H1 (cell line): ENCODE measurements around the gene GHRL. TPM values are rescaled to one million over a fixed set of nuclear protein-coding genes. Genes with fewer than 3 reads are reported as not detected.

ENCODE experiments used
- CTCF ChIA-PET: fragments of 300-600 bp; sonication (Branson Sonifier 250); formaldehyde crosslinking; loops from one replicate; lab custom pipeline; 2021; ENCODE audit not compliant: partially characterized antibody; lab: Charles Lee
- POLR2A ChIA-PET: fragments of 300-600 bp; sonication (Branson Sonifier 250); formaldehyde crosslinking; loops from one replicate; lab custom pipeline; 2021; ENCODE audit warnings: inconsistent platforms; ENCODE audit not compliant: partially characterized antibody; lab: Charles Lee
- DNase-seq, 2 experiments: peaks; one replicate each; pipeline versions ENCODE4 v3.0.0 to v3.0.0-alpha.2; 2010 to 2022; ENCODE audit warnings: low spot score in 2 of 2, low read depth in 1 of 2, mixed read lengths in 1 of 2
- FAIRE-seq: peaks from 2 replicates; lab custom pipeline; 2011; peaks lifted over from hg19 to GRCh38; lab: Jason Lieb, UNC
- H2AFZ ChIP-seq: 2 replicates; pipeline ENCODE4 v1.8.1; 2012; ENCODE audit warnings: low read length, inconsistent platforms
- H2AK5ac ChIP-seq: 2 replicates; pipeline ENCODE4 v1.6.1; 2013; ENCODE audit warnings: low read depth, low read length
- H2BK120ac ChIP-seq: replicated peaks from 2 replicates; pipeline ENCODE3; 2013; ENCODE audit warnings: low read depth, low read length, inconsistent platforms
- H2BK12ac ChIP-seq: 2 replicates; pipeline ENCODE4 v1.6.1; 2013; ENCODE audit warnings: low read depth, low read length
- H2BK15ac ChIP-seq: 2 replicates; pipeline ENCODE4 v1.6.1; 2013; ENCODE audit warnings: low read length
- H2BK20ac ChIP-seq: 2 replicates; pipeline ENCODE4 v1.6.1; 2013; ENCODE audit warnings: low read length
- H2BK5ac ChIP-seq: 2 replicates; pipeline ENCODE4 v1.6.1; 2013; ENCODE audit warnings: low read depth, low read length
- H3K14ac ChIP-seq: 2 replicates; pipeline ENCODE4 v1.6.1; 2013; ENCODE audit warnings: inconsistent platforms; ENCODE audit not compliant: insufficient read length
- H3K18ac ChIP-seq: 2 replicates; pipeline ENCODE4 v1.6.1; 2013; ENCODE audit warnings: low read length; ENCODE audit errors: extremely low read depth
- H3K23ac ChIP-seq: 2 replicates; pipeline ENCODE4 v1.6.1; 2013; ENCODE audit warnings: inconsistent platforms; ENCODE audit not compliant: insufficient read length
- H3K23me2 ChIP-seq: 2 replicates; pipeline ENCODE4 v1.6.1; 2013; ENCODE audit warnings: low read depth, low read length
- H3K27ac ChIP-seq: 2 replicates; pipeline ENCODE4 v1.6.1; 2011; ENCODE audit warnings: low read depth, low read length, inconsistent platforms
- H3K27me3 ChIP-seq, 4 experiments: replicated peaks in 1 of 4; 1 replicate in 1 of 4; 2 replicates in 3 of 4; pipeline versions ENCODE4 v1.6.1 to v1.8.1; 2011 to 2013; ENCODE audit warnings: low read length in 3 of 4, mild to moderate bottlenecking in 3 of 4, inconsistent platforms in 2 of 4, mixed read lengths in 2 of 4, moderate library complexity in 1 of 4; ENCODE audit not compliant: control insufficient read depth in 3 of 4, insufficient read depth in 3 of 4; ENCODE audit errors: extremely low read depth in 1 of 4
- H3K36me3 ChIP-seq, 4 experiments: 2 replicates each; pipeline versions ENCODE4 v1.6.1 to v1.8.1; 2011 to 2013; ENCODE audit warnings: mild to moderate bottlenecking in 4 of 4, low read length in 3 of 4, moderate library complexity in 2 of 4, control low read depth in 1 of 4, inconsistent platforms in 1 of 4; ENCODE audit not compliant: insufficient read depth in 4 of 4, control insufficient read depth in 2 of 4
- H3K4ac ChIP-seq: replicated peaks from 2 replicates; pipeline ENCODE3; 2013; ENCODE audit warnings: low read length, low read depth, mixed read lengths, inconsistent platforms; ENCODE audit not compliant: insufficient read length
- H3K4me1 ChIP-seq, 4 experiments: replicated peaks in 1 of 4; 1 replicate in 1 of 4; 2 replicates in 3 of 4; pipeline versions ENCODE4 v1.6.1 to v1.8.1; 2011 to 2013; ENCODE audit warnings: low read length in 3 of 4, inconsistent platforms in 2 of 4, mixed read lengths in 1 of 4; ENCODE audit not compliant: insufficient read depth in 4 of 4, control insufficient read depth in 3 of 4
- H3K4me2 ChIP-seq, 2 experiments: 2 replicates each; pipeline versions ENCODE4 v1.6.1 to v1.8.1; 2011 to 2013; ENCODE audit warnings: low read depth in 2 of 2, low read length in 2 of 2, control low read depth in 1 of 2, inconsistent platforms in 1 of 2, mild to moderate bottlenecking in 1 of 2; ENCODE audit not compliant: insufficient read depth in 1 of 2
- H3K4me3 ChIP-seq, 4 experiments: fragments of 200-600, 300-600 bp in 1 of 4; sonication (generic), shearing (Covaris generic), sonication (Bioruptor Twin) in 1 of 4; 2 replicates each; pipeline versions ENCODE4 v1.5.1 to v1.8.1; 2011 to 2016; ENCODE audit warnings: low read length in 4 of 4, low read depth in 3 of 4, control low read depth in 2 of 4, inconsistent platforms in 2 of 4, mild to moderate bottlenecking in 2 of 4, mixed read lengths in 1 of 4, moderate library complexity in 1 of 4; ENCODE audit not compliant: insufficient read depth in 2 of 4; ENCODE audit errors: extremely low read depth in 1 of 4
- H3K56ac ChIP-seq: replicated peaks from 2 replicates; pipeline ENCODE3; 2013; ENCODE audit warnings: low read depth, mild to moderate bottlenecking, mixed read lengths, low read length, inconsistent platforms; ENCODE audit not compliant: insufficient read length
- H3K79me1 ChIP-seq: 2 replicates; pipeline ENCODE4 v1.6.1; 2013; ENCODE audit warnings: low read depth, low read length, control low read depth
- H3K79me2 ChIP-seq, 2 experiments: 2 replicates each; pipeline versions ENCODE4 v1.6.1 to v1.8.1; 2012 to 2013; ENCODE audit warnings: low read length in 2 of 2, mild to moderate bottlenecking in 2 of 2, inconsistent platforms in 1 of 2; ENCODE audit not compliant: insufficient read depth in 2 of 2, control insufficient read depth in 1 of 2
- H3K9ac ChIP-seq, 4 experiments: replicated peaks in 1 of 4; 1 replicate in 1 of 4; 2 replicates in 3 of 4; pipeline versions ENCODE4 v1.6.1 to v1.8.1; 2011 to 2013; ENCODE audit warnings: low read depth in 3 of 4, low read length in 3 of 4, control low read depth in 2 of 4, mild to moderate bottlenecking in 2 of 4, moderate library complexity in 2 of 4, inconsistent platforms in 1 of 4; ENCODE audit errors: extremely low read depth in 1 of 4
- H3K9me3 ChIP-seq, 2 experiments: 2 replicates each; pipeline versions ENCODE4 v1.6.1 to v1.8.1; 2012 to 2013; ENCODE audit warnings: mild to moderate bottlenecking in 2 of 2, moderate library complexity in 2 of 2, control low read depth in 1 of 2, inconsistent platforms in 1 of 2, low read depth in 1 of 2, low read length in 1 of 2, mixed read lengths in 1 of 2; ENCODE audit not compliant: insufficient read depth in 2 of 2
- H4K20me1 ChIP-seq, 2 experiments: replicated peaks in 1 of 2; 2 replicates each; pipeline versions ENCODE3 to v1.8.1; 2011 to 2013; ENCODE audit warnings: inconsistent platforms in 2 of 2, low read length in 2 of 2, mild to moderate bottlenecking in 1 of 2; ENCODE audit not compliant: insufficient read depth in 2 of 2, control insufficient read depth in 1 of 2
- H4K5ac ChIP-seq: 2 replicates; pipeline ENCODE4 v1.6.1; 2013; ENCODE audit warnings: low read length, low read depth, mixed read lengths, inconsistent platforms; ENCODE audit not compliant: insufficient read length
- H4K8ac ChIP-seq: 2 replicates; pipeline ENCODE4 v1.8.0; 2013; ENCODE audit warnings: mild to moderate bottlenecking, moderate library complexity, low read length, inconsistent platforms; ENCODE audit not compliant: insufficient read depth; ENCODE audit errors: extremely low read depth
- H4K91ac ChIP-seq: replicated peaks from 2 replicates; pipeline ENCODE3; 2013; ENCODE audit warnings: low read length, mixed read lengths, inconsistent platforms; ENCODE audit not compliant: insufficient read length
- CBX8 ChIP-seq: fragments of 300-800, 300-1000 bp; sonication (generic); IDR thresholded peaks from 2 replicates; pipeline ENCODE4 v1.7.1; 2016; ENCODE audit warnings: low read depth, low read length, borderline replicate concordance
- CHD1 ChIP-seq: IDR thresholded peaks from 2 replicates; pipeline ENCODE4 v1.6.1; 2012; ENCODE audit warnings: low read depth, low read length, improper control_type of control experiment
- EP300 ChIP-seq, 2 experiments: IDR thresholded peaks; 1 replicate in 1 of 2; 2 replicates in 1 of 2; pipeline ENCODE4 v1.6.1; 2011 to 2012; ENCODE audit warnings: low read depth in 2 of 2, low read length in 2 of 2, mild to moderate bottlenecking in 2 of 2, borderline replicate concordance in 1 of 2, inconsistent platforms in 1 of 2, moderate library complexity in 1 of 2
- JUN ChIP-seq: IDR thresholded peaks from 2 replicates; pipeline ENCODE4 v1.6.1; 2011; ENCODE audit warnings: low read depth, mild to moderate bottlenecking, improper control_type of control experiment, low read length
- POLR2A ChIP-seq, 2 experiments: IDR thresholded peaks; 1 replicate in 1 of 2; 2 replicates in 1 of 2; pipeline ENCODE4 v1.6.1; 2011; ENCODE audit warnings: low read depth in 2 of 2, low read length in 2 of 2, mild to moderate bottlenecking in 2 of 2; ENCODE audit errors: control extremely low read depth in 1 of 2
- POLR2AphosphoS5 ChIP-seq: IDR thresholded peaks from 2 replicates; pipeline ENCODE4 v1.6.1; 2011; ENCODE audit warnings: low read depth, low read length
- SIX5 ChIP-seq: IDR thresholded peaks from 2 replicates; pipeline ENCODE4 v1.6.1; 2011; ENCODE audit warnings: mild to moderate bottlenecking, low read depth, low read length
- TBP ChIP-seq: IDR thresholded peaks from 2 replicates; pipeline ENCODE4 v1.6.1; 2011; ENCODE audit warnings: low read depth, low read length, improper control_type of control experiment
- YY1 ChIP-seq: IDR thresholded peaks from 2 replicates; pipeline ENCODE4 v1.6.1; 2011; ENCODE audit warnings: low read depth, mild to moderate bottlenecking, low read length
- WGBS, 2 experiments: shearing (Covaris generic) in 1 of 2; methylation state at CpG; one replicate each; pipeline versions ENCODE4 v1.1.6 to v1.1.7; 2013 to 2015; ENCODE audit warnings: low lambda C conversion rate in 2 of 2, mixed read lengths in 2 of 2, inconsistent platforms in 1 of 2, low coverage in 1 of 2, missing lambda C conversion rate in 1 of 2; ENCODE audit not compliant: insufficient replicate concordance in 2 of 2, insufficient coverage in 1 of 2, insufficient read length in 1 of 2; ENCODE audit errors: extremely low coverage in 1 of 2, missing lambda C conversion rate in 1 of 2; 5-methylcytosine and 5-hydroxymethylcytosine counted together
- polyA plus RNA-seq, 7 experiments: library from polyadenylated mRNA; depleted of rRNA in 3 of 7; stranded (reverse) in 5 of 7; unstranded in 2 of 7; fragments of >200 nt in 5 of 7; fragments of 200-250 nt in 2 of 7; gene quantifications; 1 replicate in 5 of 7; 2 replicates in 1 of 7; 4 replicates in 1 of 7; pipeline versions ENCODE4 v1.2.1 to v1.2.3, GENCODE V29; 2011 to 2013; ENCODE audit warnings: missing spikeins in 2 of 7, mixed read lengths in 2 of 7
- total RNA-seq: library from RNA; stranded (reverse); fragmentation: NEBNext Ultra II Directional; extraction: Animal tissue kit (Norgen Biotek cat#: 25700); gene quantifications from 2 replicates; pipeline ENCODE4 v1.2.1, GENCODE V29; 2021
- TF ChIP-seq, protein P1 (sequence below): IDR thresholded peaks from 2 replicates; pipeline ENCODE4 v1.6.1; 2012; ENCODE audit warnings: low read length, inconsistent platforms
- TF ChIP-seq, protein P2 (sequence below), 3 experiments: IDR thresholded peaks; 1 replicate in 2 of 3; 2 replicates in 1 of 3; pipeline versions ENCODE4 v1.5.1 to v1.6.1; 2011; ENCODE audit warnings: low read length in 3 of 3, mild to moderate bottlenecking in 3 of 3, inconsistent platforms in 2 of 3, low read depth in 1 of 3, moderate library complexity in 1 of 3; ENCODE audit not compliant: insufficient read depth in 1 of 3; ENCODE audit errors: control extremely low read depth in 1 of 3

The GHRL gene
- total and polyA plus RNA-seq, 2 of the 8 experiments (the other 6 are each of a cell fraction or from before 2014, with no cell fraction given): 0.32 to 0.35 TPM

GRCh38 chr3:10278501-10278900 lies 14.2 kb downstream of the GHRL start:
- Histone ChIP-seq H3K23me2 (no peaks in the 10 kb centered on the region), H3K4me3 (no peak overlapping the region), H4K5ac (no peak overlapping the region), H2BK12ac (no peak overlapping the region), H3K36me3 (peaks cover 0 to 32% (median 19%) of the 10 kb centered on the region in 4 experiments), H2AFZ (no peak overlapping the region), H3K79me2 (peaks cover 0 to 14% of the 10 kb centered on the region in 2 experiments; a peak in 2 of 4 replicates), H4K8ac (no peak overlapping the region; the same call in 1 of the 2 replicates), H3K4me1 (no peaks in the 10 kb centered on the region), H3K23ac (no peak overlapping the region), H4K91ac (no peak overlapping the region), H4K20me1 (peaks cover 0 to 10% of the 10 kb centered on the region in 2 experiments), H2BK15ac (no peak overlapping the region), H3K79me1 (peaks cover 3% of the 10 kb centered on the region; the same call in 1 of the 2 replicates), H3K18ac (no peak overlapping the region), H3K4me2 (no peak overlapping the region), H3K14ac (no peak overlapping the region), H2BK120ac (no peak overlapping the region), H2BK20ac (no peak overlapping the region), H3K56ac (no peak overlapping the region), H2BK5ac (no peak overlapping the region), H3K9me3 (no peaks in the 10 kb centered on the region), H3K27me3 (no peaks in the 10 kb centered on the region), H3K4ac (no peak overlapping the region), H3K9ac (no peak overlapping the region), H3K27ac (no peak overlapping the region), H2AK5ac (no peak overlapping the region)
- FAIRE-seq (no peak), DNase-seq (no peak)
- POLR2A ChIA-PET: no interaction called here
- 83% methylated on average over 1 of the region's 1 CpG; no CpG with 5 or more reads in 1 of the 2 experiments for WGBS, 2 experiments
- CTCF ChIA-PET: no interaction called here
- no peak for TF ChIP-seq CHD1
- no peak for TF ChIP-seq SIX5
- TF ChIP-seq TBP: no peak
- TF ChIP-seq CBX8: no peak
- no peak for TF ChIP-seq POLR2A (IDR thresholded peaks at IDR 0.05; ENCODE audit: control extremely low read depth in 1 of 2, low read depth in 2 of 2, low read length in 2 of 2)
- TF ChIP-seq, protein P1, sequence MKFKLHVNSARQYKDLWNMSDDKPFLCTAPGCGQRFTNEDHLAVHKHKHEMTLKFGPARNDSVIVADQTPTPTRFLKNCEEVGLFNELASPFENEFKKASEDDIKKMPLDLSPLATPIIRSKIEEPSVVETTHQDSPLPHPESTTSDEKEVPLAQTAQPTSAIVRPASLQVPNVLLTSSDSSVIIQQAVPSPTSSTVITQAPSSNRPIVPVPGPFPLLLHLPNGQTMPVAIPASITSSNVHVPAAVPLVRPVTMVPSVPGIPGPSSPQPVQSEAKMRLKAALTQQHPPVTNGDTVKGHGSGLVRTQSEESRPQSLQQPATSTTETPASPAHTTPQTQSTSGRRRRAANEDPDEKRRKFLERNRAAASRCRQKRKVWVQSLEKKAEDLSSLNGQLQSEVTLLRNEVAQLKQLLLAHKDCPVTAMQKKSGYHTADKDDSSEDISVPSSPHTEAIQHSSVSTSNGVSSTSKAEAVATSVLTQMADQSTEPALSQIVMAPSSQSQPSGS: no peak
- no peak for TF ChIP-seq EP300 (IDR thresholded peaks at IDR 0.05; ENCODE audit: borderline replicate concordance in 1 of 2, low read depth in 2 of 2, low read length in 2 of 2)
- TF ChIP-seq POLR2AphosphoS5: no peak
- no peak for TF ChIP-seq YY1
- no peak for TF ChIP-seq JUN
- TF ChIP-seq, protein P2, sequence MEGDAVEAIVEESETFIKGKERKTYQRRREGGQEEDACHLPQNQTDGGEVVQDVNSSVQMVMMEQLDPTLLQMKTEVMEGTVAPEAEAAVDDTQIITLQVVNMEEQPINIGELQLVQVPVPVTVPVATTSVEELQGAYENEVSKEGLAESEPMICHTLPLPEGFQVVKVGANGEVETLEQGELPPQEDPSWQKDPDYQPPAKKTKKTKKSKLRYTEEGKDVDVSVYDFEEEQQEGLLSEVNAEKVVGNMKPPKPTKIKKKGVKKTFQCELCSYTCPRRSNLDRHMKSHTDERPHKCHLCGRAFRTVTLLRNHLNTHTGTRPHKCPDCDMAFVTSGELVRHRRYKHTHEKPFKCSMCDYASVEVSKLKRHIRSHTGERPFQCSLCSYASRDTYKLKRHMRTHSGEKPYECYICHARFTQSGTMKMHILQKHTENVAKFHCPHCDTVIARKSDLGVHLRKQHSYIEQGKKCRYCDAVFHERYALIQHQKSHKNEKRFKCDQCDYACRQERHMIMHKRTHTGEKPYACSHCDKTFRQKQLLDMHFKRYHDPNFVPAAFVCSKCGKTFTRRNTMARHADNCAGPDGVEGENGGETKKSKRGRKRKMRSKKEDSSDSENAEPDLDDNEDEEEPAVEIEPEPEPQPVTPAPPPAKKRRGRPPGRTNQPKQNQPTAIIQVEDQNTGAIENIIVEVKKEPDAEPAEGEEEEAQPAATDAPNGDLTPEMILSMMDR (IDR thresholded peaks at IDR 0.05; ENCODE audit: control extremely low read depth in 1 of 3, insufficient read depth in 1 of 3, low read depth in 1 of 3, low read length in 3 of 3): no peak
